ENCODE results near the gene TYW5.

GRCh38 chr2:199977984-199978415 is 22.7 kb upstream of the TYW5 start:
- no peak for TF ChIP-seq CTCF (conservative IDR thresholded peaks at IDR 0.05; ENCODE audit: low read depth, low read length)
- no peak for TF ChIP-seq EZH2 (IDR thresholded peaks at IDR 0.05; ENCODE audit: low read length, unreplicated experiment)
- TF ChIP-seq EZH2phosphoT487 (IDR thresholded peaks at IDR 0.05; ENCODE audit: borderline replicate concordance, low read length), result no peak

Data from PC-3 (cell line).